AG09319 (cell line): ENCODE data around the gene MEGF11.

Source experiments
- DNase-seq: peaks from one replicate; pipeline ENCODE4 v3.0.0-alpha.2; 2010; ENCODE audit warnings: low read depth; ENCODE audit errors: extremely low read depth
- TF ChIP-seq, protein P1 (sequence below): IDR thresholded peaks from 2 replicates; pipeline ENCODE4 v1.5.1; 2011; ENCODE audit warnings: low read depth, mild to moderate bottlenecking, inconsistent platforms, low read length, moderate library complexity

MEGF11 gene

DNA sequence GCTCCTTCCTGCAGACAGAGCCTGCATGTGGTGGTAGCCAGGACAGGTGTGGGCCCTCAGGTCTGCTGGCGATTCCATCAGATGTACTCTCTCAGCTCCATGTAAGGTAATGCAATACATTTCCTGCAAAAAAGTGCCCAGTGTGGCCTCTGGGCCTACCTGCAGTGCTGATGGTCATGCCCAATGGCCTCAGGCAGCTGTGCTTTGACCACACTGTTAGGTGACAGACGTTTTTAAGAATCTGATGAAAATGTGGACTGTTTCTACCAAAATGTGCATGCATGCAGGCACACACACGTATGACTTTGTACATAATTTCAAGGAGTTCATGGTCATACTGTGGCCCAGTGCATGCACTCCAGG is 231.4 kb downstream of the MEGF11 start:
- TF ChIP-seq, protein P1, sequence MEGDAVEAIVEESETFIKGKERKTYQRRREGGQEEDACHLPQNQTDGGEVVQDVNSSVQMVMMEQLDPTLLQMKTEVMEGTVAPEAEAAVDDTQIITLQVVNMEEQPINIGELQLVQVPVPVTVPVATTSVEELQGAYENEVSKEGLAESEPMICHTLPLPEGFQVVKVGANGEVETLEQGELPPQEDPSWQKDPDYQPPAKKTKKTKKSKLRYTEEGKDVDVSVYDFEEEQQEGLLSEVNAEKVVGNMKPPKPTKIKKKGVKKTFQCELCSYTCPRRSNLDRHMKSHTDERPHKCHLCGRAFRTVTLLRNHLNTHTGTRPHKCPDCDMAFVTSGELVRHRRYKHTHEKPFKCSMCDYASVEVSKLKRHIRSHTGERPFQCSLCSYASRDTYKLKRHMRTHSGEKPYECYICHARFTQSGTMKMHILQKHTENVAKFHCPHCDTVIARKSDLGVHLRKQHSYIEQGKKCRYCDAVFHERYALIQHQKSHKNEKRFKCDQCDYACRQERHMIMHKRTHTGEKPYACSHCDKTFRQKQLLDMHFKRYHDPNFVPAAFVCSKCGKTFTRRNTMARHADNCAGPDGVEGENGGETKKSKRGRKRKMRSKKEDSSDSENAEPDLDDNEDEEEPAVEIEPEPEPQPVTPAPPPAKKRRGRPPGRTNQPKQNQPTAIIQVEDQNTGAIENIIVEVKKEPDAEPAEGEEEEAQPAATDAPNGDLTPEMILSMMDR = no peak
- DNase-seq = no peak

DNA sequence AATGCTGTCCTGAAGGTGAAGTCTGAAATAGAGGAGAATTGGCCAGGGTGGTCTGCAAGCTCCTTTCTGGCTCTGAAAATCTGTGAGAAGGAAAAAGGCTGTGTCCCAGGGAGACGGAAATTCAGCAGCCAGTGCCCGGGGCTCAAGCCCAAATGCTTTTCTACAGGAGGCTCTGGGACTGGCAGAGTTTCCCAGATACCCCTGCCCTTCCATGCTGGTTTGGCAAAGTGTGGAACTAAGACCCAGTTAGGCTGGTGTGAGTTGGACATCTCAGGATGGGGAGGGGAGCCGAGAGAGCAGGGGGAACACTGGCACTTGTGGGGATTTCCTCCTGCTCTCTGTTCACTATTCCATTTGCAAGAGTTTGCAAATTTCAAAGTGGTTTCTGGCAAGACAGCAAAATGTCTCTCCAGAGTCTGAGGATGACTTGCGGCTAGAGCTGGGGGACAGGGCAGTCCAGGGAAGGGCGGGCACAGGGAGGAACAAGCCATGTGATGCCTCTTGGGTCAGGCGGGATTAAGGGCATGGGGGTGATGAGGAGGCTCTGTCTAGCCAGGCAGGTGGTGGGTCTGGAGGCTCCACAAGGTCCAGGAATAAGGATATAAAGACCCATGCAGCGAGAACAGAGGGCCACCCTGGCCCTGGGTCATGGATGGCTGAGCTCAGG is 231.9 kb downstream of the MEGF11 start:
- DNase-seq = no peak
- TF ChIP-seq, protein P1 = no peak

DNA sequence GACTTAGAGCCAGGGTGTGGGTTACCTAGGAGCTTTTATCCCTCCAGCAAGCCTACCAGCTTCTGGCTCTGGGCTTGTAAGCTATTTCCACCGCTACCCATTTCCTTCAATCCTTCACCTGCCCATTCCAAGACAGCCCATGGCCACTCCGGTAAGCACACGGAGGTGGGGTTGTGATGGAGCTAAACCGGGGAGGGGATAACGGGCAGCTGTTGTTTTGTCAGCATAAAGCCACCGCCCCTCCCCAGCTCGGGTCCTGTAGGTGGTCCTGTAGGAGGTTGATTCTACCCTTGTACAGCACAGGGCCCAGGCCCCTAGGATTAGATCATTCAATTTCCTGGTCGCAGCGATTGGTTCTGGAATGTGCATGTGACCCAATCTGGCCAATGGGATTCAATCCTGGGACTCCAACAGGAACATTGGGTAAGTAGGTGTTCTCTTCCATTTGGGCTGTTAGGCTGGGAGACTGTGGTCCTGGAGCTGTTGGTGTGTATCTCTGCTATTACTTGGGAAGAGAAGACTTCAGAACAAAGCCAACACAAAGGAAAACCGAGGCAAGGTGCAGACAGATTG is 233.6 kb downstream of the MEGF11 start:
- no peak for DNase-seq
- TF ChIP-seq, protein P1 = no peak

DNA sequence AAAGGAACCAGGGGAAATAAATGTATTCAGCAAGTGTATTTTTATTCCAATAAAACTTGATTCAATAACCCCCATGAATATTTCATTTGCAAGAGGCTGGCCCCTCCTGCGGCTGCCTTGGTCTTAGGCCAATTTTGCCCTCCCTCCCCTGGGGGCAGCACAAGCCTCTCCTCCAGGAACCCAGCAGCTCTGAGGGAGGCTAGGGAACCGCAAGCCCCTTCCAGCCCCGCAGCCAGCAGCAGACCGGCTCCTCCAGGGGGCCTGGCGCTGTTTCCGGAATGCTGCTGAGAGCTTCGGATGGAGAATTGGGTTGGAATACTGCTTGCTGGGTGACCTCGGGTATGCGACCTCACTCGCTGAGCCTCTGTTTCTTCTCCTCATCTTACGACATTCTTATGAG is 234.2 kb downstream of the MEGF11 start:
- TF ChIP-seq, protein P1 = no peak
- no peak for DNase-seq

DNA sequence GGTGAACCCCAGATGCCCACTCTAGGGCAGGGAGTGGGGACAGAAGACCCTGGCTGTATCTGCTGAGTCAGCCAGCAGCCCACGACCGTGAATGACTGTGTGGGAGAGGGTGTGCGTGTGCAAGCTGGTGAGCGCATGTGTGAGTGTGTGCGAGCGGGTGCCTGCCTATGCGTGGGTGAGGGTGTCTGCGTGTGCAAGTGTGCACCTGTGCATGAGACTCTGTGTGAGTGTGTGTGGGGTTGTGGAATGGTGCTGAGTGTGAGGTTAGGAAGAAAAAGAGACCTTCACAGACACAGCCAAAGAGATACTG is 235.1 kb downstream of the MEGF11 start:
- TF ChIP-seq, protein P1 = no peak
- DNase-seq = no peak

DNA sequence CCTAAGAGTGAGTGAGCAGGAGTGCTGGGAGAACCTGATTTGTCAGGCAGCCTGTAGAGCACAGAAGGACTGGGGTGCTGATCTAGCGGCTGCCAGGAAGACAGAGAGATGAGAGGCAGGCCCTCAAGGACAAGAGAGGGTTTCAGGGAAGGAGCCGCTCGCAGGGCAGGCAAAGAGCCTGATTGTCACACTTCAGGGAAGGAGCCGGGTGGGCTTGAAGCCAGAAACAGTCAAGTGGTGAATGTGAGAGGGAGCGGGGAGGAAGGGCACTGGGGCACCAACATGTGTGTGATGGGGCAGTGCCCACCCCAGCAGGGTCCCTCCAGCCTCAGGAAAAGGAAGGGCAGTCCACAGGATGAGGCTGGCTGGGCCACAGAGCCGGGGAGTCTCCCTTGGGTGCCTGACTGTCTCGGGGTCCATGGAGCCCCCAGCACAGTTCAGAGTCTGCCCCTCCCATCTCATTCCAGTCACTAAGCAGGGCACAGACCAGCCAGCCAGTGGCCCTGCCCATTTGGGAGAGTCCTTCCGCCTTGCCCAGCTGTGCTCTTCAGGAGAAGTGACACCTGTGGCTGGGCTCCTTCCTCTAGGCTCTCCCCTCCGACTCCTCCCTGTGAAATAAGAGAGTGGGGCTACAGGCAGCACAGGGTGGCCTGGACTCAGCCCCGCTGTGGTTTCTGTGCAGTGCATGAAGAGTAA is 235.6 kb downstream of the MEGF11 start:
- no peak for DNase-seq
- TF ChIP-seq, protein P1 = no peak

DNA sequence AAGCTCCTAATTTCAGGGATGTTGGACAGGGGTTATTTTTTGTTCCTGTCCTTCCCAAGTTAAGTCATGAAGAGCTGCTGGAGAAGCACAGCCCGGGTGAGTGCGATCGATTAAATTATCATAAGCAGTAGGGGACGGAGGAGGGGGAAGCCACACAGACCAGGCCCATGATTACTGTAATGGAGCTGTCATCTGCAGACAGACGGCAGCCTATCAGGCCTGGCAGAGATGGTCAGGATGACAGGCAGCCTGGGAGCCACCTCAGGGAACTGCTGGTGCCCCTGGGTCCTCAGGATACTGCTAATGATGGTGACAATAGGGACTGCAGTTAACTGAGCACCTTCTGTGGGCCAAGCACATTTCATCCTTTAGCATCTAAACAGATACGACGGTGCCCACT is 236.6 kb downstream of the MEGF11 start:
- TF ChIP-seq, protein P1 = no peak
- no peak for DNase-seq
